ENCODE data around the gene LRRFIP1. TPM values are rescaled to one million over a fixed set of nuclear protein-coding genes. Genes with fewer than 3 reads are reported as not detected.

Gene LRRFIP1
- total and polyA plus RNA-seq, 9 of the 15 experiments (the other 6 are each of a cell fraction or from before 2014, with no cell fraction given), result 13.1 to 45.2 (median 31.3) TPM

- no peak for FAIRE-seq
- no TSS peak for BruUV-seq (replicated peaks)
- ChIA-PET CTCF (ENCODE audit: low intra/inter-chr PET ratio) (no interaction called here), POLR2A (no interaction called here)
- Histone ChIP-seq H4K20me1 (replicated peaks; ENCODE audit: control insufficient read depth, insufficient read depth, low read length) (peaks cover 16% of the 10 kb centered on the region), H3K27me3 (ENCODE audit: control insufficient read depth in 2 of 2, insufficient read depth in 2 of 2, low read length in 2 of 2) (no peaks in the 10 kb centered on the region), H3K9me3 (replicated peaks; ENCODE audit: control insufficient read depth, insufficient read depth, low read depth, low read length) (no peaks in the 10 kb centered on the region), H3K36me3 (ENCODE audit: control insufficient read depth, insufficient read depth, low read length) (no peaks in the 10 kb centered on the region), H2AFZ (ENCODE audit: low read depth, low read length) (no peak overlapping the region), H3K9ac (ENCODE audit: insufficient read depth in 1 of 2, low read depth in 2 of 2, low read length in 2 of 2) (no peak overlapping the region; a peak in 1 of 4 replicates), H3K79me2 (ENCODE audit: control insufficient read depth, insufficient read depth, low read length) (peaks cover 86% of the 10 kb centered on the region), H3K27ac (ENCODE audit: extremely low read depth, low read depth, low read length) (no peak overlapping the region; the same call in 2 of the 3 replicates), H3K9me1 (ENCODE audit: control insufficient read depth, insufficient read depth, low read length) (peaks cover under 1% of the 10 kb centered on the region), H3K4me1 (replicated peaks in 1 of 2; ENCODE audit: control insufficient read depth in 2 of 2, insufficient read depth in 2 of 2, low read length in 2 of 2) (peaks cover 29 to 40% of the 10 kb centered on the region in 2 experiments), H3K4me3 (no peak overlapping the region), H3K4me2 (ENCODE audit: insufficient read depth, low read length) (peak overlapping the region; percentile 17; the same call in 1 of the 2 replicates)
- WGBS (ENCODE audit: insufficient coverage, low coverage, missing lambda C conversion rate), result 30% methylated on average over 5 of the region's 5 CpGs
- no peak for ATAC-seq
- in situ Hi-C loops (cut with MboI), result no loop called here
- TF ChIP-seq ZNF436 (CRISPR knock-in tag; IDR thresholded peaks at IDR 0.05), result no peak
- TF ChIP-seq ZKSCAN8 (CRISPR knock-in tag; IDR thresholded peaks at IDR 0.05), result peak; percentile 59; the same call in 1 of the 2 replicates
- no peak for TF ChIP-seq CBFA2T3 (IDR thresholded peaks at IDR 0.05)
- peak in 1 of 4 experiments; percentile 12 for DNase-seq (ENCODE audit: extremely low read depth in 1 of 4, low spot score in 3 of 4)
- intact Hi-C loops (cut with micrococcal nuclease), result no loop called here
Observed at GRCh38 chr2:237696461-237696860, 69.1 kb downstream of the LRRFIP1 start.

- peaks cover 33 to 53% of the 10 kb centered on the region in 2 experiments for H3K4me1 ChIP-seq (replicated peaks in 1 of 2; ENCODE audit: control insufficient read depth in 2 of 2, insufficient read depth in 2 of 2, low read length in 2 of 2)
- intact Hi-C loops (cut with micrococcal nuclease), result no loop called here
- TF ChIP-seq HMGN3 (IDR thresholded peaks at IDR 0.05; ENCODE audit: borderline replicate concordance, extremely low read depth, insufficient read length, low read depth, low read length) (no peak), PHF20 (IDR thresholded peaks at IDR 0.05; ENCODE audit: partially characterized antibody) (no peak), NFIC (IDR thresholded peaks at IDR 0.05) (peak; percentile 40), ZNF785 (CRISPR knock-in tag; IDR thresholded peaks at IDR 0.05) (no peak)
- CTCF ChIA-PET (ENCODE audit: low intra/inter-chr PET ratio), result interaction anchor here (0.5 kb wide), 1 partner anchor 10 kb away, joined by 3 read pairs; no protein-coding TSS in a partner anchor
- POLR2A ChIA-PET, result interaction anchor here (1.2 kb wide), 1 partner anchor 9 kb away, joined by 3 read pairs; no protein-coding TSS in a partner anchor
- in situ Hi-C loops (cut with MboI), result no loop called here
- peaks cover 3% of the 10 kb centered on the region for H3K9me1 ChIP-seq (ENCODE audit: control insufficient read depth, insufficient read depth, low read length)
- H3K9ac ChIP-seq (ENCODE audit: insufficient read depth in 1 of 2, low read depth in 2 of 2, low read length in 2 of 2), result no peak overlapping the region
- FAIRE-seq (no peak), ATAC-seq (no peak), DNase-seq (ENCODE audit: extremely low read depth in 1 of 4, low spot score in 3 of 4) (no peak)
- H4K20me1 ChIP-seq (replicated peaks; ENCODE audit: control insufficient read depth, insufficient read depth, low read length), result peaks cover 16% of the 10 kb centered on the region
- 49% methylated on average over 10 of the region's 13 CpGs for WGBS (ENCODE audit: insufficient coverage, low coverage, missing lambda C conversion rate)
- no peak overlapping the region for H2AFZ ChIP-seq (ENCODE audit: low read depth, low read length)
- no peak overlapping the region for H3K27ac ChIP-seq (ENCODE audit: extremely low read depth, low read depth, low read length)
- no peaks in the 10 kb centered on the region for H3K27me3 ChIP-seq (ENCODE audit: control insufficient read depth in 2 of 2, insufficient read depth in 2 of 2, low read length in 2 of 2)
- peaks cover 94% of the 10 kb centered on the region for H3K79me2 ChIP-seq (ENCODE audit: control insufficient read depth, insufficient read depth, low read length)
- no peaks in the 10 kb centered on the region for H3K9me3 ChIP-seq (replicated peaks; ENCODE audit: control insufficient read depth, insufficient read depth, low read depth, low read length)
- no TSS peak for BruUV-seq (replicated peaks)
- no peak overlapping the region for H3K4me2 ChIP-seq (ENCODE audit: insufficient read depth, low read length)
- no peaks in the 10 kb centered on the region for H3K36me3 ChIP-seq (ENCODE audit: control insufficient read depth, insufficient read depth, low read length)
- H3K4me3 ChIP-seq, result no peak overlapping the region
Observed at GRCh38 chr2:237697586-237698357, 70.4 kb downstream of the LRRFIP1 start.

Data from K562 (cell line).